Stromal cell of bone marrow (primary cell): ENCODE data around the gene EFCAB6.

Experiments used
- DNase-seq: peaks from one replicate; pipeline ENCODE4 v3.0.0-alpha.2; 2012; ENCODE audit warnings: low read depth

EFCAB6 gene

GRCh38 chr22:43639228-43639948 is 172.7 kb downstream of the EFCAB6 start:
- DNase-seq: no peak

- no peak for DNase-seq
Measured at GRCh38 chr22:43637275-43638260, 174.5 kb downstream of the EFCAB6 start.

- no peak for DNase-seq
Measured at GRCh38 chr22:43636086-43636485, 176.0 kb downstream of the EFCAB6 start.

GRCh38 chr22:43635101-43635500 is 177.0 kb downstream of the EFCAB6 start:
- DNase-seq: no peak

- DNase-seq: no peak
Measured at GRCh38 chr22:43634316-43634715, 177.8 kb downstream of the EFCAB6 start.

- DNase-seq: no peak
Measured at GRCh38 chr22:43633631-43634285, 178.3 kb downstream of the EFCAB6 start.

- DNase-seq: no peak
Measured at GRCh38 chr22:43631846-43632245, 180.3 kb downstream of the EFCAB6 start.

- DNase-seq: no peak
Measured at GRCh38 chr22:43631201-43631600, 180.9 kb downstream of the EFCAB6 start.

GRCh38 chr22:43630451-43630850 is 181.7 kb downstream of the EFCAB6 start:
- DNase-seq: no peak

- no peak for DNase-seq
Measured at GRCh38 chr22:43628250-43628649, 183.9 kb downstream of the EFCAB6 start.

- no peak for DNase-seq
Measured at GRCh38 chr22:43627485-43628213, 184.5 kb downstream of the EFCAB6 start.

- DNase-seq: no peak
Measured at GRCh38 chr22:43625242-43625641, 186.9 kb downstream of the EFCAB6 start.

GRCh38 chr22:43624144-43624998 is 187.7 kb downstream of the EFCAB6 start:
- no peak for DNase-seq

- DNase-seq: peak; percentile 3
Measured at GRCh38 chr22:43622886-43623285, 189.2 kb downstream of the EFCAB6 start.

GRCh38 chr22:43620197-43620596 is 191.9 kb downstream of the EFCAB6 start:
- DNase-seq: no peak

GRCh38 chr22:43618517-43618916 is 193.6 kb downstream of the EFCAB6 start:
- DNase-seq: no peak

GRCh38 chr22:43616645-43617044 is 195.5 kb downstream of the EFCAB6 start:
- DNase-seq: no peak

GRCh38 chr22:43600265-43600664 is 211.8 kb downstream of the EFCAB6 start:
- DNase-seq: no peak

GRCh38 chr22:43592476-43592875 is 219.6 kb downstream of the EFCAB6 start:
- DNase-seq: no peak

GRCh38 chr22:43591380-43591779 is 220.7 kb downstream of the EFCAB6 start:
- no peak for DNase-seq

GRCh38 chr22:43587574-43587973 is 224.5 kb downstream of the EFCAB6 start:
- DNase-seq: no peak
